Muscle layer of colon (tissue), 2 donors: ENCODE data around the gene ADCY5.

Experiments
- H3K27ac ChIP-seq: one replicate; pipeline ENCODE4 v1.7.0; 2013; ENCODE audit warnings: low read depth, mild to moderate bottlenecking, low read length, moderate library complexity
- H3K27me3 ChIP-seq, 2 donors: one replicate each; pipeline ENCODE4 v1.7.0; 2013; ENCODE audit warnings: low read length in 2 of 2, mild to moderate bottlenecking in 2 of 2; ENCODE audit not compliant: insufficient read depth in 2 of 2, control insufficient read depth in 1 of 2
- H3K36me3 ChIP-seq: one replicate; pipeline ENCODE4 v1.7.0; 2013; ENCODE audit warnings: mild to moderate bottlenecking, low read length; ENCODE audit not compliant: insufficient read depth
- H3K4me1 ChIP-seq: one replicate; pipeline ENCODE4 v1.7.0; 2013; ENCODE audit warnings: mild to moderate bottlenecking, low read length; ENCODE audit not compliant: insufficient read depth
- H3K4me3 ChIP-seq, 2 donors: one replicate each; pipeline ENCODE4 v1.7.0; 2013; ENCODE audit warnings: low read length in 2 of 2, low read depth in 1 of 2, mild to moderate bottlenecking in 1 of 2, moderate library complexity in 1 of 2
- H3K9ac ChIP-seq: one replicate; pipeline ENCODE4 v1.7.0; 2013; ENCODE audit warnings: low read length
- H3K9me3 ChIP-seq: one replicate; pipeline ENCODE4 v1.7.0; 2013; ENCODE audit warnings: mild to moderate bottlenecking, low read length
- donor health status: abdominal sarcoma.
- donor health status: Adenocarcinoma of cecum.

ADCY5 gene

DNA sequence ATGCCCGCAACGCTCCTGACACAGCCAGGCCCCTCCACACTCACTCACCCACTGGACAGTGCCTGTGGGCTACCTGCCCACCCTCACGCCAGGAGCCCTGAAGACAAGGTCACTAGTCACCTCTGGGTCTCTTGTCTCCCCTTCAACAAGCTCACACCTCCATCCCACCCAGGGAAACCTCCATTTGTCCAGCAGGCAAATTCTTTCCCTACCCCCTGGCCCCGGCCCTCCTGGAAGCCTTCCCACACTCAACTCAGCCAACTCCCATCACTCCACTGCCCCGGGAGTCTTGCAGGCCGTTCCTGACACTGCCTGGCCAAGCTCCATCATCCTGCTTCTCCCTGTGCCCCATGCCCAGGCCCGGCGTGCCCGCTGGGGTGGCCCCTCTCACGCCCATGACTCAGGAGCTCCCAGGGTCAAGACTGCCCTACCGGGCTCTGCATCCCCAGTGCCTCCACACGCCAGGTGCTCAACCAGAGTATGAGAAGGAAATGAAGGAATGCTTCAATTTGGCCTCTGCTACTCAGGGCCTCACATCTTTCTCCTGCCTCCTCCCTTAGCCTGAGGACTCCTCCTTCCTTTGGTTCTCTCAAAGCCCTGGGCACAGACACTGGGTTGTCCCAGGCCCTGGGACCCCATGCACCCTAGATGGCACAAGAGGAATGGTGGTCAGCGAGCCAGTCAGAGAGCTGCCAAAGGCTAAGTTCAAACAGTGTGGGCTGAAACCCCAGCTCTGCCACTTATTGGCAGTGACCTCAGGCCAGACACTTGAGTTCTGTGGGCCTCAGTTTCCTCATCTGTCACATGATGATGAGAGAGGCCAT lies 158.6 kb downstream of the ADCY5 start:
- Histone ChIP-seq H3K36me3 (peaks cover 48% of the 10 kb centered on the region), H3K9me3 (no peaks in the 10 kb centered on the region), H3K27me3 (no peaks in the 10 kb centered on the region), H3K27ac (no peak overlapping the region), H3K4me1 (no peaks in the 10 kb centered on the region), H3K4me3 (no peak overlapping the region), H3K9ac (no peak overlapping the region)

DNA sequence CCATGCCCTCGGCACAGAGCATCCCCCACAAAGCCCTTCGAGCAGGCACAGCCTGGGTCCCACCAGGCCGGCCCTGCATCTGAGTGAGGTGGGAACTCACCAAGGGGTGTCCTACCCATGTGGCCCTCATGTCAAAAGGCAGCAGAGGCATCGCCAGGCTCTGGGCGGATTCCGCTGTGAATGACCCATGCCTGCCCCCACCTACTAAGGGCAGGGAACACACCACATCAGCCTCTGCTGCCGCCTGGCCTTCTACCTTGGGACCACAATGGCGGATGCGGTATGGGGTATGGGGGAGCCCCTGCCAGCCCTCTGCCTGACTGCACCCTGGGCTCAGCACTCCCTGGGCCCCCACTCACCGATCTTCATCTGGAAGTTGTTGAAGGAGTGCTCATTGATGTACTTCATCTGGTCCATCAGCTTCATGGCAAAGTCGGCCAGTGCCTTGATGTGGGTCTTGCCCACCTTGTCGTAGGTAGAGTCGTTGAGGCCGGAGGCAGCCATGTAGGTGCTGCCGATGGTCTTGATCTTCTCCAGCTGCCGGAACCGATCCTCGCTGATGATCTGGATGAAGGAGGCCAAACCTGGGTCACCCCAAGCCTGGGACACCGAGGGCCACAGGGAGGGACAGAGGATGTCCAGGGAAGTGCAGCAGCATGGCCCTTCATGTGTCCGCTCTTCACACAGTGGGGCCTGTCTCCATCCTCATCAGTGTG lies 159.3 kb downstream of the ADCY5 start:
- Histone ChIP-seq H3K9me3 (no peaks in the 10 kb centered on the region), H3K4me3 (no peak overlapping the region), H3K36me3 (peaks cover 55% of the 10 kb centered on the region), H3K27me3 (no peaks in the 10 kb centered on the region), H3K27ac (no peak overlapping the region), H3K9ac (no peak overlapping the region), H3K4me1 (no peaks in the 10 kb centered on the region)

DNA sequence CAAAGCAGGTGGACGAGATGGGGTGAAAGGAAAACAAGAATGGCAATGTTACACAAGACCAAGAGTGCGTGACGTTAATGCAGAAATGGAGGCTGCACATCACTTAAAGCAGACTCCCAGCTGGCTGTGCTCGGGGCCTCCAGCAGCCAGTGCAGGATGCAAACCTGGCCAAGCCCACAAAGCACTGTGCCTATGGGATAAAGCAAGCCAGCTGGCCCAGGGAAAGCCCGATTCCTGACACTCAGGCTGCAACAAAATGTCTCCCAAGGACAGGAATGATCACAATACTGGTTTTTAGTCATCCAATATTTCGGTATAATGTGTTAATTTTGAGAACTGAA lies 161.0 kb downstream of the ADCY5 start:
- H3K27ac ChIP-seq, result no peak overlapping the region
- no peaks in the 10 kb centered on the region for H3K4me1 ChIP-seq
- peaks cover 55% of the 10 kb centered on the region for H3K36me3 ChIP-seq
- H3K27me3 ChIP-seq, result no peaks in the 10 kb centered on the region
- H3K9ac ChIP-seq, result no peak overlapping the region
- no peak overlapping the region for H3K4me3 ChIP-seq
- H3K9me3 ChIP-seq, result no peaks in the 10 kb centered on the region

DNA sequence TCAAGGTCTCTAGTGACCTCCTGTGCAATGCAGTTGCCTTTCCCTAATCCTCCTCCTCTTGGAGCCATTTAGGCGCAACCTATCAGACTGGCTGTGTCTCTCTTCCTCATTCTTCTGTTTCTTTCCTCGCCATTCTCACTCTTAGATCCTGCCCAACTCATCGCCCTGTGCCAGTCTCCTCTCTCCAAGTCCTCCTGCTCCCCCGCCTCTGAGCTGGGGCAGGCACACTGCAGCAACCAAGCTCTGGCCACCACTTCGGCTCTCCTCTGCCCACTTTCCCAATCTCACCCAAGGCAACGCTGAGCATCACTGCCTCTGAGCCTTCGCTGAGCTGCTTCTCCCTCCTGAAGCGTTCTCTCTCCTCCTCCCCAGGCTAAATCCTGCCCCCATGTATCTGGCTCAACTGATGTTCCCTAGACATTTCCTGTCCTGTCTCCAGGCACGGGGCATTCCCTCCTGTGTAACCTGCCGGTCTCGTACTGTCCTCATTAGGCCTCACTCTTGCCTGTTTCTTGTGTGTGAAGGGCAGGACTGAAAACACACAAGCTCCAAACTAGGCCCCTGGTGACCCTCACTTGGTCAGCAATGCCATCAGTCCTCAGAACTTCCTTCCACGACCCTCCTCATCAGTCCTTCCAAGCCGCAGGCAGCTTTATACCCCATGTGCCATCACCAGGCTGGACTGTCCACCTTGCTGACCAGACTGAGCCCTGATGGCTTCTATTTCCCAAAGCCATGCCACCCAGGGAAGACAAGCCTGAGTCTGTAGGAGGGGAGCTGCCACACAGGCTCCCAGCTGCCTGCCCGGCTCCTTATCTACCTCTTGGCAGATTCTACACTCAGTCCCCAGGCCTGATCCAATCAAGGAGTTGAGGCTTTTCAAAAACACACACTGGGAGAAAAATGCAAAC lies 161.6 kb downstream of the ADCY5 start:
- no peak overlapping the region for H3K9ac ChIP-seq
- peaks cover 55% of the 10 kb centered on the region for H3K36me3 ChIP-seq
- no peak overlapping the region for H3K27ac ChIP-seq
- H3K27me3 ChIP-seq, result no peaks in the 10 kb centered on the region
- H3K9me3 ChIP-seq, result no peaks in the 10 kb centered on the region
- no peak overlapping the region for H3K4me3 ChIP-seq
- H3K4me1 ChIP-seq, result no peaks in the 10 kb centered on the region

DNA sequence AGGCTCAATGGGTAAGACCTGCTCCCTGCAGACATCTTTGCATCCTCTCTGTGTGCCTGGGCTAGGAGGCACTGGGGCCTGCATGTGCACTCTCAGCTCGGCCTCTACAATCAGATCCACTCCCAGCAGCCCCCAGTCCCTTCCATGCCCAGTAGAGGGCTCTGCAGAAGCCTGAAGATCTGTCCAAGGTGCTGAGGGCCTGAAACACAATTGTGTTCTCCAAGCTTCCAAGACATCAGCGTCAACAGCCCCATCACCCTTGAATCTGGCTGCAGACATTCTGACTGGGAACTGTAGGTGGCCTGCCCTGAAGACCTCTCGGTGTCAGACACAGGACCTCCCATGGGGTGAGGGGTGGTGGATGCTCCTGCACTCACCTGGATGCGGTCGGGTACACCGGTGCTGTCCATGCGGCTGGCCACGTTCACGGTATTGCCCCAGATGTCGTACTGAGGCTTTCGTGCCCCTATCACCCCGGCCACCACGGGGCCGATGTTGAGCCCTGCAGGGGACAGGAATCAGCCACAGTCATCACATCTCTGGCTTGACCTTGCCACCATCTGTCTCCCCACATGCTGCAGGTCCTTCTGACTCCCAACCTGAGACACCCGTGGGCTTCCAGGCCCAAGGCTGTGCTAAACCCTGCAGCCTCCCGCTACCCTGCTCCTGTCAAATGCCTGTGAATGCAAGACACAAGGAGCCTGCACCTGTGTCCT lies 162.4 kb downstream of the ADCY5 start:
- H3K4me1 ChIP-seq, result no peaks in the 10 kb centered on the region
- H3K9ac ChIP-seq, result no peak overlapping the region
- no peak overlapping the region for H3K27ac ChIP-seq
- no peaks in the 10 kb centered on the region for H3K9me3 ChIP-seq
- H3K36me3 ChIP-seq, result peaks cover 50% of the 10 kb centered on the region
- H3K4me3 ChIP-seq, result no peak overlapping the region
- H3K27me3 ChIP-seq, result no peaks in the 10 kb centered on the region

DNA sequence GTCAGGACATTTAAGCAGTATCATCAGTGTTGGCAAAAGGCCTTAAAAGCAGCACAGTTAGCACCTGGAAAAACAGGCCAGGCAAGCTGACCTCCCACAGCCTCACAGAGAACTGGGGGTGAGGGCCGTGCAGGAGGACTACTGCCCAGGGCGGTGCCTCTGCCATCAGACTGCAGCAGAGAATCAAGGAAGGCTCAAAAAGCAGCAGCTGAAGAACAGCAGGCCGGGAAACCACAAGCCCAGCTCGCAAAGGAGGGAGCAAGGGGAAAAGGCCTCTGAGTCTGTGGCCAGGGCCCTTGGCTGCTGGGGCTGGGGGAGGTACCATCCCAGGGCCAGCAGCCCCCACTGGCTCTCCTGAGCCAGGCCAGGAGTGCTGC lies 163.0 kb downstream of the ADCY5 start:
- Histone ChIP-seq H3K4me3 (no peak overlapping the region), H3K4me1 (no peaks in the 10 kb centered on the region), H3K9ac (no peak overlapping the region), H3K27me3 (no peaks in the 10 kb centered on the region), H3K27ac (no peak overlapping the region), H3K9me3 (no peaks in the 10 kb centered on the region), H3K36me3 (peaks cover 45% of the 10 kb centered on the region)

DNA sequence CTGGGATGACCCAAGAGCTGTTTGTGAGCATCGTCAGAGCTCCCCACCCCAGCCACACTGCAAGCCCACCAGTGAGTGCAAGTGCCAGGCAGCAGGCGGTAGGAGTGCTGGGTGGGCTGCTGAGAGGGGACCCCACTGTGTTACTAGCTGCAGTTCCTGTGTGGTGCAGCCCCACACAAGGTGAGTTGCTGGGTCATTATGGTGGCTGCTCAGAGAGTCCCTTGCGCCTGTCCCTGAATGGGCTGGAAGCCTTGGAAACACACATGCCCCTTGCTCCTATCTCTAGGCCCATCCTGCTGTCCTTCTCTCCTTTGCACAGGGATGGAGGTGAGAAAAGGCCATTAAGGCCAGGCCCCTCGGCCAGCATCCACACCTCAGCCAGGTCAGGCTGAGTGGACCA lies 163.4 kb downstream of the ADCY5 start:
- Histone ChIP-seq H3K4me3 (no peak overlapping the region), H3K27me3 (no peaks in the 10 kb centered on the region), H3K4me1 (no peaks in the 10 kb centered on the region), H3K9ac (no peak overlapping the region), H3K27ac (no peak overlapping the region), H3K36me3 (peaks cover 40% of the 10 kb centered on the region), H3K9me3 (no peaks in the 10 kb centered on the region)

DNA sequence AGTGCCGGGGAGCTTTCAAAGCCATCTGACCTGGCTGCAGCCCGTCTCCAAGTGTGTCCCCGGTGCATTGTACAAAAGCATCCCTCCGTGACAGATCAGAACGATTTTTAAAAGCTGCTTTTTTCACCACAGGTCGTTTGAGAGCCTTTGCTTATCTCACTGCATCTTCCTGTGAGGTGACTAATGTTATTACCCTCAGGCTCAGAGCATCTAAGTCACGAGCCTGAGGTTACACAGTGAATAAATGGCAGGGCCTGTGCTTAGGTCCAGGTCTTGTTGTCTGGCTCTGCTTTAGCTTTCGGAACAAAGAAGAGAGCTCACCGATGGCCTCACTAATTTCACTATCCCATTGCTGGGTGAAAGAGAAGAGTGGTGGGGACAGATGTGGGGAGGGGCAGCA lies 163.8 kb downstream of the ADCY5 start:
- Histone ChIP-seq H3K4me3 (no peak overlapping the region), H3K36me3 (peaks cover 40% of the 10 kb centered on the region)

DNA sequence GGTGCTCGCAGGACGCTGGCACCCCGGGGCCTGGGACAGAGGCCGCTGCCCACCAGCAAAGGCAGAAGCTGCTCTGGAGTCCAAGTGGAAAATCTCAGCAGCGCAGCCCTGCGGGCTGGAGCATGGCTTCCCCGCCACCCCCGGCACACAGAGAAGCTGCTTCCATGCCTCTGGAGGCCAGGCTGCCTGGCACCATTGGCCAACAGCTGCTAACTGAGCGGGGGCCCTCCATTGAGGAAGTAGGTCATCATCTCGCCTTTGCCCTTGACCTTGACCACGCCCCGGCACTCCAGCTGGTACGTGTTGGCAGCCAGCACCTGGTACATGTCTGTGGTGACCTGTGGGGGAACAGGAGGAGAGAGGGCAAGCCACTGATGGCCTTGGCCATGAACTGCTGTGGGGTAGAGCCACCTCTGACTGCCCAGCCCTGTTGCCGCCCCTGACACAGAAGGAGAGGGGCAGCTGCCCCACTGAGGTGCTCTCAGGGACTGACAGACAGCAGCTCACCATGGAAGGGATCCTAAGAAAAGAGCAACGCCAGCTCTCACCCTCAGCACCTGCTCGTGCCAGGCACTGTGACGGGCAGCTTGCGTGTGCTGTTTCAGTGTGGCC lies 164.4 kb downstream of the ADCY5 start:
- Histone ChIP-seq H3K9ac (no peak overlapping the region), H3K36me3 (peaks cover 37% of the 10 kb centered on the region), H3K9me3 (no peaks in the 10 kb centered on the region), H3K4me1 (no peaks in the 10 kb centered on the region), H3K27me3 (no peaks in the 10 kb centered on the region), H3K27ac (no peak overlapping the region), H3K4me3 (no peak overlapping the region)

More for the DNA sequence above, 163.8 kb downstream of the ADCY5 start:
- no peak overlapping the region for H3K9ac ChIP-seq
- H3K4me1 ChIP-seq, result no peaks in the 10 kb centered on the region
- no peaks in the 10 kb centered on the region for H3K27me3 ChIP-seq
- no peaks in the 10 kb centered on the region for H3K9me3 ChIP-seq
- H3K27ac ChIP-seq, result no peak overlapping the region

DNA sequence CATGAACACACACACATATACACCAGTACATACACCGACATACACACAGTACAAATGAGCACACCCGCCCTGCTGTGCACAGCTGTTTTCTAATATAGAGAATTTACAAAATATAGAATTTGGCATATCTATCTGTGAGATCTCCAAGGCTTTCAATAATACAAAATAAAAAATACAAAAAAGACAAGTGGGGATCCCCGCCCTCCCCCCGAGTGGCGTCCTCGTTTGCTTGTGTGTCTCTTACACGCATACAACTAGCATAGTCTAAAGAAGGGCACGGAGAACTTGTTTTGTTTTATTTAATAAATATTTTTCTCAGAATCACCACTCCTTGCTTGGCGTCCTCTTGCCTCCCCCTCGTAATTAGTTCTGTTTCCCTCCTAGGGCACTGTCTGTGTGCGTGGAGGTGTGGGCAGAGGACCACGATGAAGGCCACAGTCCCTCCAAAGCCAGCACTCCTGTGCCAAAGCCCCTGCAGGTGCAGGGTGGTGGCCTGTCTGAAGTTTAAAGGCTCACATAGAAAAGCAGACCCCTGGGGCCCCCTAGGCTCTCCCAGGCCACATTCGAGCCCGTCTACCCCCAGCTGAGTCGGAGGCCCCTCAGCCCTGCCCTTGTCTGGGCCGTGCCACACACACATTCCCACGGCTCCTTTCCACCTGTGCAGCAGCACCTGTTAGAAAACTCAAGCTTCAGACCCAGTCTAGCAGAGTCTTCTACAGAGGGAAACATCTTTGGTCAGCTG lies 165.1 kb downstream of the ADCY5 start:
- H3K36me3 ChIP-seq, result peaks cover 32% of the 10 kb centered on the region
- H3K4me1 ChIP-seq, result no peaks in the 10 kb centered on the region
- H3K4me3 ChIP-seq, result no peak overlapping the region
- H3K27ac ChIP-seq, result no peak overlapping the region
- H3K9me3 ChIP-seq, result no peaks in the 10 kb centered on the region
- H3K27me3 ChIP-seq, result no peaks in the 10 kb centered on the region
- no peak overlapping the region for H3K9ac ChIP-seq
